GM12891 (cell line): ENCODE data around the gene ARPP21.

Experiments
- PAX5 ChIP-seq: IDR thresholded peaks from 2 replicates; pipeline ENCODE4 v1.6.1; 2011; ENCODE audit warnings: low read length, moderate library complexity, mild to moderate bottlenecking; ENCODE audit not compliant: insufficient read depth, severe bottlenecking
- POLR2A ChIP-seq: IDR thresholded peaks from 2 replicates; pipeline ENCODE4 v1.6.1; 2011; ENCODE audit warnings: low read depth, low read length, control low read depth
- POLR2AphosphoS5 ChIP-seq: IDR thresholded peaks from 2 replicates; pipeline ENCODE4 v1.6.1; 2011; ENCODE audit warnings: low read depth, low read length, control low read depth
- SPI1 ChIP-seq: IDR thresholded peaks from 2 replicates; pipeline ENCODE4 v1.6.1; 2011; ENCODE audit warnings: low read depth, low read length, control low read depth
- TAF1 ChIP-seq: IDR thresholded peaks from 2 replicates; pipeline ENCODE4 v1.6.1; 2011; ENCODE audit warnings: low read depth, low read length, control low read depth

GRCh38 chr3:35638251-35638979, 910 bp upstream of the ARPP21 start:
- TF ChIP-seq PAX5 = no peak
- TF ChIP-seq POLR2AphosphoS5 = no peak
- no peak for TF ChIP-seq SPI1
- TF ChIP-seq POLR2A = no peak
- TF ChIP-seq TAF1 = no peak
